ENCODE data around the gene TREML4. TPM values are rescaled to one million over a fixed set of nuclear protein-coding genes. Genes with fewer than 3 reads are reported as not detected.
A peak's percentile ranks its signal among the peaks of the same experiment; 100 is the strongest.

Gene TREML4
- total and polyA plus RNA-seq, 2 donors (not counting 1 experiment from before 2014, with no cell fraction given), result 1.7 TPM; not detected in 1

- POLR2A ChIA-PET, result interaction anchor here (1.1 kb wide), 1 partner anchor 128 kb away, joined by 5 read pairs; the partner anchor contains the start of gene OARD1
- no CpG with 5 or more reads among the region's 2 CpGs for WGBS (ENCODE audit: insufficient coverage)
These were observed 27.8 kb upstream of the TREML4 start for GRCh38 chr6:41200296-41200900.

More at GRCh38 chr6:41200296-41200900, 27.8 kb upstream of the TREML4 start:
- DNase-seq (peak; percentile 71), ATAC-seq (ENCODE audit: low read depth) (peak; percentile 35)
- peak overlapping the region; percentile 80 for H3K4me2 ChIP-seq (replicated peaks; ENCODE audit: low read depth, low read length, poor library complexity, severe bottlenecking)
- peaks cover 0 to 3% (median 0%) of the 10 kb centered on the region in 3 donors for H3K9me3 ChIP-seq (ENCODE audit: control extremely low read depth in 1 of 3, control insufficient read depth in 2 of 3, insufficient read depth in 1 of 3, low read length in 2 of 3)
- H3K4me1 Mint-ChIP-seq, result peaks cover 81% of the 10 kb centered on the region
- H4K20me1 ChIP-seq (ENCODE audit: control insufficient read depth, insufficient read depth, low read length, poor library complexity, severe bottlenecking), result peaks cover 17% of the 10 kb centered on the region
- CTCF ChIA-PET, result interaction anchor here (0.7 to 1.8 kb wide), 7 partner anchors 8 to 128 kb away, joined by 3 to 11 read pairs (median 5); partner anchors contain the start of gene NFYA
- H3K27me3 Mint-ChIP-seq, result no peaks in the 10 kb centered on the region
- TF ChIP-seq EZH2 (IDR thresholded peaks at IDR 0.05; ENCODE audit: borderline replicate concordance, insufficient read depth, low read depth, low read length, poor library complexity, severe bottlenecking) (no peak), CTCF (IDR thresholded peaks at IDR 0.05) (no peak)
- peak overlapping the region; percentile 90 to 94 for H3K27ac ChIP-seq (ENCODE audit: low read length in 2 of 2)
- peaks cover 3 to 32% of the 10 kb centered on the region in 2 experiments for H3K36me3 ChIP-seq (replicated peaks in 1 of 2; ENCODE audit: control extremely low read depth in 1 of 2, control insufficient read depth in 1 of 2, extremely low read depth in 1 of 2, insufficient read depth in 2 of 2, low read length in 1 of 2)
- peaks cover 34% of the 10 kb centered on the region for H3K79me2 ChIP-seq (ENCODE audit: control insufficient read depth, insufficient read depth, low read length)
- H3K27ac Mint-ChIP-seq, result peak overlapping the region; percentile 97
- H3K4me3 ChIP-seq (ENCODE audit: control extremely low read depth in 1 of 5, extremely low read depth in 1 of 5, insufficient read depth in 1 of 5, low read depth in 2 of 5, low read length in 4 of 5), result peak overlapping the region; percentile 46 to 62 (median 60)
- no peaks in the 10 kb centered on the region for H3K9me3 Mint-ChIP-seq (ENCODE audit: insufficient read depth)
- intact Hi-C loops (cut with micrococcal nuclease), result loop anchor here (2.0 kb wide), 2 partner anchors 18 to 78 kb away; no protein-coding TSS in a partner anchor
- H2AFZ ChIP-seq (ENCODE audit: insufficient read depth, low read depth, low read length, poor library complexity, severe bottlenecking), result peak overlapping the region; percentile 36
- no peaks in the 10 kb centered on the region for H3K27me3 ChIP-seq (replicated peaks in 1 of 4; ENCODE audit: control extremely low read depth in 1 of 4, control insufficient read depth in 3 of 4, insufficient read depth in 4 of 4, low read length in 3 of 4)
- peaks cover 75 to 79% of the 10 kb centered on the region in 2 donors for H3K4me1 ChIP-seq (ENCODE audit: control insufficient read depth in 2 of 2, insufficient read depth in 2 of 2, low read length in 2 of 2)
- peak overlapping the region; percentile 73 for H3K4me3 Mint-ChIP-seq
- H3K9ac ChIP-seq (ENCODE audit: low read length), result peak overlapping the region; percentile 63
